ENCODE data around the gene DOCK6. TPM values are rescaled to one million over a fixed set of nuclear protein-coding genes. Genes with fewer than 3 reads are reported as not detected.

Gene DOCK6
- total RNA-seq, 2 donors from 2014 or later, result 30.5 to 49.3 TPM

DNA sequence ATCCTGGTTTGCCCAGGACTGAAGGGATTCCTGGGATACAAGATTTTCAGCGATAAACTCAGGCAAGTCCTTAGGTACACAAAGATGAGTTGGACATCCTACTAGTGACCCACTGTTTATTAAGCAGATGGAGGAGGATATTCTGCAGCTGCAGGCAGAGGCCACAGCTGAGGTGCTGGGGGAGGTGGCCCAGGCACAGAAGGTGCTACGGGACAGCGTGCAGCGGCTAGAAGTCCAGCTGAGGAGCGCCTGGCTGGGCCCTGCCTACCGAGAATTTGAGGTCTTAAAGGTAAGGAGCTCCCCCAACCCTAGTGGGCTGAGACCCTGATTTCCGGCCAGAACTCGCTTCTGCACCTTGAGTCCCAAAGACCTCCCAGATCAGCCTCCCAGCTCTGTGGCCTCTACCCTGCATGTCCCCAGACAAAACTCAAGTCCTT lies 22.3 kb downstream of the DOCK6 start:
- Histone ChIP-seq H3K4me3 (no peak overlapping the region), H3K27ac (no peak overlapping the region), H3K9me3 (no peaks in the 10 kb centered on the region), H3K4me1 (ENCODE audit: control insufficient read depth in 1 of 2, low read depth in 2 of 2) (peaks cover 0 to 5% of the 10 kb centered on the region in 2 donors), H3K36me3 (peaks cover 10% of the 10 kb centered on the region), H3K27me3 (replicated peaks; ENCODE audit: insufficient read depth) (no peaks in the 10 kb centered on the region)
- ATAC-seq (ENCODE audit: insufficient number of reproducible peaks, low FRiP score, low read depth), result no peak
- DNase-seq (ENCODE audit: low spot score), result no peak
- TF ChIP-seq, protein P1, sequence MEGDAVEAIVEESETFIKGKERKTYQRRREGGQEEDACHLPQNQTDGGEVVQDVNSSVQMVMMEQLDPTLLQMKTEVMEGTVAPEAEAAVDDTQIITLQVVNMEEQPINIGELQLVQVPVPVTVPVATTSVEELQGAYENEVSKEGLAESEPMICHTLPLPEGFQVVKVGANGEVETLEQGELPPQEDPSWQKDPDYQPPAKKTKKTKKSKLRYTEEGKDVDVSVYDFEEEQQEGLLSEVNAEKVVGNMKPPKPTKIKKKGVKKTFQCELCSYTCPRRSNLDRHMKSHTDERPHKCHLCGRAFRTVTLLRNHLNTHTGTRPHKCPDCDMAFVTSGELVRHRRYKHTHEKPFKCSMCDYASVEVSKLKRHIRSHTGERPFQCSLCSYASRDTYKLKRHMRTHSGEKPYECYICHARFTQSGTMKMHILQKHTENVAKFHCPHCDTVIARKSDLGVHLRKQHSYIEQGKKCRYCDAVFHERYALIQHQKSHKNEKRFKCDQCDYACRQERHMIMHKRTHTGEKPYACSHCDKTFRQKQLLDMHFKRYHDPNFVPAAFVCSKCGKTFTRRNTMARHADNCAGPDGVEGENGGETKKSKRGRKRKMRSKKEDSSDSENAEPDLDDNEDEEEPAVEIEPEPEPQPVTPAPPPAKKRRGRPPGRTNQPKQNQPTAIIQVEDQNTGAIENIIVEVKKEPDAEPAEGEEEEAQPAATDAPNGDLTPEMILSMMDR (IDR thresholded peaks at IDR 0.05), result no peak

DNA sequence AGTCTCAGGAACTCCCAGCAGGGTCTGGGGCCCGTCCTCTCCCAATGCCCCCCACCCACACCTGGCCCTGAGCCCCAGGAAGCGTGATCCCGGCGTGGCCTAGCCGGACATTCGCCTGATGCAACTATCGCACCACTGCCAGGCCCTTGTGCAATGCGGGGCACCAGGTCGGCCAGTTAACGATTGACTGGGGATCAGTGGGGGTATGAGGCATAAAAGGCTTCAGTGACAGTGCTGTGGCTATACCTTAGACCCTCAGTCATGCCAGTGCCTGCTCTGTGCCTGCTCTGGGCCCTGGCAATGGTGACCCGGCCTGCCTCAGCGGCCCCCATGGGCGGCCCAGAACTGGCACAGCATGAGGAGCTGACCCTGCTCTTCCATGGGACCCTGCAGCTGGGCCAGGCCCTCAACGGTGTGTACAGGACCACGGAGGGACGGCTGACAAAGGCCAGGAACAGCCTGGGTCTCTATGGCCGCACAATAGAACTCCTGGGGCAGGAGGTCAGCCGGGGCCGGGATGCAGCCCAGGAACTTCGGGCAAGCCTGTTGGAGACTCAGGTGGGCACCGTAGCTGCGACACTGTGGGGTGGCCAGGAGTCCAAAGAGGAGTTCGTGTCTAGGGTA lies 22.8 kb downstream of the DOCK6 start, which contains the start of gene ANGPTL8:
TSS of gene ANGPTL8 (plus strand) at position 243 of the 624 bp plus-strand sequence. CDS start at position 262, 19 bp downstream.
- Histone ChIP-seq H3K9me3 (no peaks in the 10 kb centered on the region), H3K27ac (no peak within 1 kb of the TSS), H3K27me3 (replicated peaks; ENCODE audit: insufficient read depth) (no peaks in the 10 kb centered on the region), H3K4me3 (no peak within 1 kb of the TSS), H3K36me3 (peaks cover 10% of the 10 kb centered on the region), H3K4me1 (ENCODE audit: control insufficient read depth in 1 of 2, low read depth in 2 of 2) (peaks cover 0 to 5% of the 10 kb centered on the region in 2 donors)
- TF ChIP-seq, protein P1 (IDR thresholded peaks at IDR 0.05), result no peak
- ATAC-seq (ENCODE audit: insufficient number of reproducible peaks, low FRiP score, low read depth), result no peak
- no peak for DNase-seq (ENCODE audit: low spot score)

DNA sequence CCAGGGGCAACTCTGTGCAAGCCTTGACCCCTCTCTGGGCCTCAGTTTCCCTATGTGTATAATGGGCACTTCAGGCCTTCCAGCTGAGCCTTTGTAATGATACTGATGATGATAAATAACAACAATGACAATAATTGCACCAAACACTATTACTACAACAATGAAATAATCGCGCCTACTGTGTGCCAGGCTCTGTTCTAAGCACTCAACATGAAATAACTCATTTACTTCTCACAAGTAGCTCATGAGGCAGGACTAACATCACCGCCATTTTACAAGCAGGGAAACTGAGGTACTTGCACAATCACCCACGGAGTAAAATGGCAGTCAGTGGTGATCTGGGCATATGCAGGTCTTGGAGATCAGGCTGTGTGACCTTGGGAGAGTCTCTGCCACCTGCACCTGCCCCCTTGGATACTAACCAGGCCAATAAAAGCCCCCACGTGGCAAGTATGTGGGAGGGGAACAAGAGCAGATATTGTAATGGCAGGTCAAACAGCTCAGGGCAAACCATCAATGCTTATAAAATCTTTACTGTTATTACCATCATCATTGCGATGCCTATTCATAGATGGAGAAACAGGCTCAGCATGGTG lies 23.4 kb downstream of the DOCK6 start:
- no peak for ATAC-seq (ENCODE audit: insufficient number of reproducible peaks, low FRiP score, low read depth)
- Histone ChIP-seq H3K27ac (no peak overlapping the region), H3K4me1 (ENCODE audit: control insufficient read depth in 1 of 2, low read depth in 2 of 2) (peaks cover 0 to 5% of the 10 kb centered on the region in 2 donors), H3K9me3 (no peaks in the 10 kb centered on the region), H3K4me3 (no peak overlapping the region), H3K36me3 (peaks cover 10% of the 10 kb centered on the region), H3K27me3 (replicated peaks; ENCODE audit: insufficient read depth) (no peaks in the 10 kb centered on the region)
- TF ChIP-seq, protein P1 (IDR thresholded peaks at IDR 0.05), result no peak
- DNase-seq (ENCODE audit: low spot score), result no peak

DNA sequence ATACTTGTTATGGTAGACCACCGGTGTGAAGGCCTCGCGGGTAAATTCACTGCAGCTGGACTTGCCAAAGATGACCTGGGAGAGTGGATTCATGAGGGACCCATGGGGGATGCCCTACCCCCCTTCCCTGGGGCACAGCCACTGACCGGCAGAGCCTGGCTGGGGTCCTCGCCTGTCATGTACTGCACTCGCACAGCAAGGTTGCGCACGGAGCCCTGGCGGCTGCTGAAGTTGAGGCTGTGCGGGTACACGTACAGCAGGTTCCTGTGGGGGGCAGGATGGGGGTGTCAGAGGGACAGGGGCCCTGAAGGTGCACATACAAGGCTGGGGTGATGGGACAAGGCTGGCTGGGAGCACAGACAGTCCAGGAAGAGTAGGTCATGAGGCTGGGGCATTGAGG lies 24.3 kb downstream of the DOCK6 start:
- Histone ChIP-seq H3K36me3 (peaks cover 13% of the 10 kb centered on the region), H3K9me3 (no peaks in the 10 kb centered on the region), H3K27ac (no peak overlapping the region), H3K27me3 (replicated peaks; ENCODE audit: insufficient read depth) (no peaks in the 10 kb centered on the region), H3K4me1 (ENCODE audit: control insufficient read depth in 1 of 2, low read depth in 2 of 2) (no peaks in the 10 kb centered on the region), H3K4me3 (no peak overlapping the region)
- no peak for ATAC-seq (ENCODE audit: insufficient number of reproducible peaks, low FRiP score, low read depth)
- TF ChIP-seq, protein P1 (IDR thresholded peaks at IDR 0.05), result no peak
- DNase-seq (ENCODE audit: low spot score), result no peak

DNA sequence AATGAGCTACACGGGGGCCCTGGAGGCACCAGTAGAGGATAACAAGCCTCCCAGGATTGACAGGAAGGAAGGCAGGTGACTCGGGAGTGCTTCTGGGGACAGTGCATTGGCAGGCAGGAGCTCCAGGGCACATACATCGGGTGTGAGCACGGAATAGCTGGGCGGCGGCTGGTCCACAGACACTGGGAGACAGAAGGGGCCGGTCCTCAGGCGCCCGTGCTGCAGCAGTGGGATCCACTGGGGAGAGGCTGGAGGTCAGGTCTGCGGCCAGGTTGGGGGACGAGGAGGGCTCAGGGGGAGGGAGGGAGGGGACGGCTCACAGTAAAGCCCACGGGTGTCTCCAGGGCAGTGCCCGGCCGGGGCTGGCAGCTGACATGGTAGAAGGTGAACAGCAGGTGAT lies 25.0 kb downstream of the DOCK6 start:
- ATAC-seq (ENCODE audit: insufficient number of reproducible peaks, low FRiP score, low read depth) (no peak), DNase-seq (ENCODE audit: low spot score) (no peak)
- Histone ChIP-seq H3K27me3 (replicated peaks; ENCODE audit: insufficient read depth) (no peaks in the 10 kb centered on the region), H3K9me3 (no peaks in the 10 kb centered on the region), H3K27ac (no peak overlapping the region), H3K36me3 (peaks cover 17% of the 10 kb centered on the region), H3K4me3 (no peak overlapping the region), H3K4me1 (ENCODE audit: control insufficient read depth in 1 of 2, low read depth in 2 of 2) (no peaks in the 10 kb centered on the region)
- TF ChIP-seq, protein P1 (IDR thresholded peaks at IDR 0.05), result no peak

All from thoracic aorta (tissue), 2 donors.